HG03135 (cell line): ENCODE results near the gene ADPRS.
A peak's percentile ranks its signal among the peaks of the same experiment; 100 is the strongest.

Experiments
- ATAC-seq: cut with Tn5 transposase; IDR thresholded peaks from one replicate; pipeline ENCODE4 v1.9.1; 2021; ENCODE audit warnings: mild to moderate bottlenecking, moderate library complexity; ENCODE audit not compliant: unreplicated experiment

The ADPRS gene

DNA sequence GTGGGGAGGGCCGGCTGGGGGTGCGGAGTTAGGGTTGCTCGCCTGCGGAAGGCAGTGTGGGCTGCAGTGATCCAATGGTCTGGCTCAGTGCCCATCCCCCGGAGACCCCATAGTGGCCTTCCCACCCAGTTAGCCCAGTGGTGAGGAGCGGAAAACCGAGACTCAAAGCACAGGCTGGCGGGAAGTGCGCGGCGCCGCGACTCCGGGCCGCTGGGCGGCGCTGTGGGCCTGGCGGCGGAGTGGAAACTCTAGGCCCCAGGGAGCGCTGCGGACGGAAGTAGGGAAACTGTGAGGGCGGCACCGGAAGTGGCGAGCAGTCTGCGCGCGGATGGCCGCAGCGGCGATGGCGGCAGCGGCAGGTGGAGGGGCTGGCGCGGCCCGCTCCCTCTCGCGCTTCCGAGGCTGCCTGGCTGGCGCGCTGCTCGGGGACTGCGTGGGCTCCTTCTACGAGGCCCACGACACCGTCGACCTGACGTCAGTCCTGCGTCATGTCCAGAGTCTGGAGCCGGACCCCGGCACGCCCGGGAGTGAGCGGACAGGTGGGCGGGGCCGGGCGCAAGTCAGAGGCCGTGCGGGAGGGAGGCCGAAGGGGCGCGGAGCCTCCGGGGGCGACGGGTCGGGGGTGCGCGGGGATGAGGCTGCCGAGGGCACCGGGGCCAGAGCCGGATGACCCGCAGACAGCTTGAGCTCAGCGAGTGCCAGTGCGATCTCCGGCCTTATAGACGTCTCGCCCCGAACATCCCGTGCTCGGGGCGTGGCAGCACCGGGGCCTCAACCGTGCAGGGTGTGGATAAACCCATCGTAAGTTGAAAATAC lies at the start of gene ADPRS:
ADPRS (plus strand) TSS at position 316 of the 816 bp plus-strand sequence; CDS start at position 329, 13 bp downstream.
- ATAC-seq, result peak; percentile 79

- ATAC-seq, result no peak
Measured at GRCh38 chr1:36040238-36040637, 48.5 kb upstream of the ADPRS start.

DNA sequence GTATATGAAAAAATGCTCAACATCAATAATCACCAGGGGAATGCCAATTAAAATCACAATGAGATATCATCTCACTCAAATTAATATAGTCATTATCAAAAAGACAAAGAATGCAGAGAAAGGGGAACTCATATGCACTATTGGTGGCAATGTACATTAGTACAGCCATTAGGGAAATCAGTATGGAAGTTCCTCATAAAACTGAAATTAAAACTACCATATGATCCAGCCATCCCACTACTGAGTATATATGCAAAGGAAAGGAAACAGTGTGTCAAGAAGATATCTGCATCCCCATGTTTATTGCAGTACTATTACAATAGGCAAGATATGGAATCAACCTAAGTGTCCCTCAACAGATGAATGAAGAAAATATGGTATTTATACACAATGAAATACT lies 36.9 kb upstream of the ADPRS start:
- no peak for ATAC-seq

DNA sequence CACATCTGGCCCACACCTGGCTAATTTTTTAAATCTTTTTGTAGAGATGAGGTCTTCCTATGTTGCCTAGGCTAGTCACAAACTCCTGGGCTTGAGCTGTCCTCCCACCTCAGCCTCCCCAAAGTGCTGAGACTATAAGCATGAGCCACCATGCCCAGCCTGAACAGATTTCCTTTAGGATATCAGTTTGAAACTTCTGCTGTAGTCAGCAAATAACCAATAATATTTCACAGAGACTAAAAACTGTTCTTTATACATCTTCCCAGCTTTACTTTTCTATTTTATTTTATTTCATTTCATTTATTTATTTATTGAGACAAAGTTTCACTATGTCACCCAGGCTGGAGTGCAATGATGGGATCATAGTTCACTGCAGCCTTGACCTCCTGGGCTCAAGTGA lies 34.7 kb upstream of the ADPRS start:
- no peak for ATAC-seq

- ATAC-seq, result no peak
Measured at GRCh38 chr1:36055706-36056105, 33.0 kb upstream of the ADPRS start.

DNA sequence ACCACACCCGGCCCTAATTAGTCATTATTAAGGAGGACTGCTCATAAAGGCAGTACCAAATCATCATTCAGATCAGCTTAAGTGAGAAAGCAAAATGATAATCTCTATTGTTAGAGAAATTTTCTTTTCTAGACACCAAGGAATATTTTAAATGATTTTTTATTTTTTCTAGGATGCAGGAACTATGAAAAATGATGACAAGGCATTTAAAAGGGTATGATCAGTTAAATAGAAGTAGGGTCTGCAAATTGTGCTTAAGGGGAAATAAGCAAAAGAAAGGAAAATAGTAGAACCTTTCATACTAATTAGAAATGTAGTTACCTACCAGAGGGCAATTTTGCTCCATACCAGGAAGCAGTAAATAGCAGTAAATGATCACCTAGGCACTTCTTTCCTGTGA lies 26.4 kb upstream of the ADPRS start:
- no peak for ATAC-seq

DNA sequence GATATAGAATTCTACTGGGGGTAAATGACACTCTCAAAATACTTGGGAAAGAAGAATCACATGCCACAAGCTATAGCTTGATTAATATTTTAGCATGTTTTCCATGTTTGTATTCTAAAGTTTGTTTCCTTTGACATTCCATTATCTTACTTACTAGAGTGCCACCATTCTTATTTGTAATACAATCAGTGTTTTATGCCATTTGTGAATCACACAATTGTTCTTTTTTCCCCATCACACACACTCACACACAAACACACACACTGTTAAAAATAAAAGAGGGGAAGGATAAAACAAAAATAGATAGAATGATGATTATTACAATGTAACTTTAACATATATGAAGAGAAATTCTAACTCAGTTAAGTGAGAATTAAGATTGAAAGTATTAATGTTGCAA lies 20.8 kb upstream of the ADPRS start:
- no peak for ATAC-seq

DNA sequence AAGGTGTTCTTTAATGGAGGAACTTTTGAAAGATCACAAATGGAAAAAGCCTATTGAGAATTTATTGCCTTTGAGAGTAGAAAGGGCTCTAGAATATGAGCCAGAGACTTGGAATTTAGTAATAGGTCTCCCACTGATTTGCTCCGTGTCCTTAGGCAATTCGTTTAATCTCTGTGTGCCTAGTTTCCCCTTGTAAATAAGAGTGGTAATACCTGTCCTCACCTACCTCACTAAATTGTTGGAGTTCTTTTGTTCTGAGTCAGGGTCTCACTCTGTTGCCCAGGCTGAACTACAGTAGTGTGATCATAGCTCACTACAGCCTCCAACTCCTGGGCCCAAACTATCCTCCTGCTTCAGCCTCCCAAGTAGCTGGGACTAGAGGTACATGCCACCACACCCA lies 19.8 kb upstream of the ADPRS start:
- no peak for ATAC-seq

DNA sequence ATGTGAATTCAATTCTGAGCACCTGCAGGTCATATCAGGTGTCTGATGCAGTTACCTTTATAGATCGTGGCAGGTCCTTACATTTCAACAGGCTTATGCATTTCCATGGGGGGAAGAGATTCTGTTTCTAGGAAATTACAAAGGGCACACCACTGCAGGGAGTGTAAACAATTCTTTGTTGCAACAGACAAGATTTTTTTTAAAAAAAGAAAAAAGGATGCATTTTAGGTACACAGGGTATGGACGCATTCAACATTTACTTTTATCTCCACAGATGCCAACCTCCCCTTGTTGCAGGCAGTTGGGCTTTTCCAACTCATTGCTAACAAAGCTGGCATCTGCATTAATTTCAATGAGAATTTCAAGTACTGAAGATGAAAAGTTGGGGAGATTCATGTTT lies 18.3 kb upstream of the ADPRS start:
- ATAC-seq, result no peak

DNA sequence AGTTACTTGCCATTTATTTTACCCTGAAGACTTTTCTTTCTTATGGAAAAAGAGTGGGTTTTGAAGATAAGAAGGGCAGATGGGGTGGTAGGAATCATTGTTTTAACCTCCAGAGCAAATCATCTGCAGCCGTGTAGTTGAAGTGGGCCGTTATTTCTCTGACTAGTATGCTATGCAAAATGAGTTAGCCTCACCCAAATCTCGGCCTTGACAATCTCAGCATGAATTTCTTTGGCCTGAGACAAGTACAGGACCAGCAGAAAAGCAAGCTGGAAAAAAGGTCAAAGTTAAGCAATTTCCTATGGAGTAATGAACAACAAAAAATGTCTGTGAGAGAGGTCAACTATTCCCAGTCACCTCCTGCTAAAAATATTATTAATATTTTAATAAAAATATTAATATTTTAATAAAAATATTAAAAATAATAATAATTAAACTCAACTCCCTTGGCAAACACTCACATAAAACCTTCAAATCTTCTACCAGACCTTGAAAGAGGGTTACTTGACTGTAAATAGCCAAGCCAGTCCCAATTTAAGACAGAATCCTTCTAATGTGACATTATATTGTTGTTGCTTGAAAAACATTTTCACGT lies 11.6 kb upstream of the ADPRS start:
- ATAC-seq, result no peak

GRCh38 chr1:36080236-36080635 lies 8.5 kb upstream of the ADPRS start:
- ATAC-seq, result no peak

DNA sequence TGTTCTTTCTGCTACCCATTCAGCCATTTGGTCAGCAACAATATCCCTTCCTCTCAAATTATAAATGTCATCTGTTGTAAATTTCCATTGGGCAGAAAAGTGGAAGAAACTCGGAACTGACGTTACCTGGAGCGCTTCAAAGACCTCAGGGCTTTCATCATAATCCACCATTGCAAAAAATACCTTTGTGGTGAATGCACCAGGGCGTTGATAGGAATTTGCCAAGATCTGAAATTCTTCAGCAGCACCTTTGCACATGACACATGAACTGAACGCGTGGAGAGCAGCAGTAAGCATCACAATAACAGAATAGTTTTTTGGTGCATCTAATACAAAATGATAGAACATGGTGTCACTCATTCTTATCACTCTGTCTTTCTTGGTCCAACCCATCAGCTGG lies 7.9 kb upstream of the ADPRS start:
- no peak for ATAC-seq

DNA sequence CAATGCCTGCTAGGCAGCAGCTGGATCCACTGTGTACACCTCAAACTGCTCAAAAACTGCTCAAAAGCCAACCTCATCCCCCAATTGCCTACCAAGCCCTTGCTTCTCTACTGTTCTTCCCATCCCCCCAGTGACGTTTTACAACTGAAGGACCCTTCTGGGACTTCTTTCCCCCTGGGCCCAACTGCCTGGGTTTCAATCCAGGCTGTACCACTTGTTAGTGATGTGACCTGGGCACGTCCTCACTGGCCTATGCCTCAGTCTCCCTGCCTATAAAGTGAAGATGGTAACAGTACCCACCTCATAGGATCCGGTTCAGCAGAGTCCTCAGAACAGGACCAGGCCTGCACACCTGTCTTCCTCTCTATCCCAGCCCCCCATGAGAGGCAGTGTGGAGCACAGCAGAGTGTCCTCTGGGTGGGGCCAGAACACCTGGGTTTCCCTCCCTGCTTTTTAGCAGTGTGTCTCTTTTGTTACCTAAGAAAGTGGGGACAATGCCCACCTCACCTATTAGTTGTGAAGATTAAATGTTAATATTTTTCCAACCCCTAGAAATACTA lies 6.7 kb upstream of the ADPRS start:
- no peak for ATAC-seq

DNA sequence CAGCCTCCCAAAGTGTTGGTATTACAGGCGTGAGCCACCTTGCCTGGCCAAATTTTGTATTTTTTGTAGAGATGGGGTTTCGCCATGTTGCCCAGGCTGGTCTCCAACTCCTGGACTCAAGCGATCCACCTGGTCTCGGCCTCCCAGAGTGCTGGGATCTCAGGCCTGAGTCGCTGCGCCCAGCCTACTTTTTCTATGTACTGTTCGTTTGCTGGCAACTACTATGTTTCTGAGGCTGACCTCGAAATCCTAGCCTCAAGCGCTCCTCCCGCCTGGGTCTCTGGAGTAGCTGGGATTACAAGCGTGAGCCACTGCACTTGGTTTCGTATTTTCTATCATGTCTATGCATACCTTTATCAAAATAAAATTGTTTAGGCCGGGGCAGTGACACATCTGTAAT lies 5.5 kb upstream of the ADPRS start:
- no peak for ATAC-seq

- no peak for ATAC-seq
Measured at GRCh38 chr1:36083635-36084496, 4.8 kb upstream of the ADPRS start, which contains the start of gene TEKT2. Gene TEKT2, plus strand, starts transcription at chr1:36084094. Its CDS starts 828 bp downstream, at chr1:36084922.

GRCh38 chr1:36084497-36085115 lies 4.1 kb upstream of the ADPRS start:
- no peak for ATAC-seq

GRCh38 chr1:36085126-36085525 lies 3.6 kb upstream of the ADPRS start:
- no peak for ATAC-seq

DNA sequence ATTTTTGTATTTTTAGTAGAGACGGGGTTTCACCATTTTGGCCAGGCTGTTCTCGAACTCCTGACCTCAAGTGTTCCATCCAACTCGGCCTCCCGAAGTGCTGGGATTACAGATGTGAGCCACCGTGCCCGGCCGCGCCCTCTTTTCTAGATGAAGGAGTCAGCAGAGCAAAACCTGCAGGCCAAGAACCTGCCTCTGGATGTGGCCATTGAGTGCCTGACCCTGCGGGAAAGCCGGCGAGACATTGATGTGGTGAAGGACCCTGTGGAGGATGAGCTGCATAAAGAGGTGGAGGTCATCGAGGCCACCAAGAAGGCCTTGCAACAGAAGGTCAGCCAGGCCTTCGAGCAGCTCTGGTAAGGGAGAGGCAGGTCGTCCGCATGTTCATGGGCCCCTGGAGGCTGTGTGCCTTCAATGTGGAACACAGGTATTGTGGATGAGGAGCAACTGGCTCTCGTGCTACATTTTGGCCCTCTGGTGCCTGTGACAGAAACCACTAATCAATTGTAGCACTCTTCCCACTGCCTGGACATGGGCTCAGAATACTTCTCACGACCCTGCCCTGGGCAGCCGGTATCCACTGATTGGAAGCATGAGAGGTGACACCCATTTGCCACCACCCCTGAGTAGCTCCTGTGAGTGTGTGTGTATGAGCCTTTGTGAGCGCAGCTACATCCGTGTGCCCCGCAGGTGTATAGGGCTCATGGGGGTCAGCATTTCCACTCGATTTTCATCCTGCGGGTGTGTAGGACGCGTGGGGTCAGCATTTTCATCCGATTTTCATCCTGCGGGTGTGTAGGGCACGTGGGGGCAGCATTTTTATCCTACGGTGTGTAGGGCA lies 2.8 kb upstream of the ADPRS start:
- no peak for ATAC-seq

DNA sequence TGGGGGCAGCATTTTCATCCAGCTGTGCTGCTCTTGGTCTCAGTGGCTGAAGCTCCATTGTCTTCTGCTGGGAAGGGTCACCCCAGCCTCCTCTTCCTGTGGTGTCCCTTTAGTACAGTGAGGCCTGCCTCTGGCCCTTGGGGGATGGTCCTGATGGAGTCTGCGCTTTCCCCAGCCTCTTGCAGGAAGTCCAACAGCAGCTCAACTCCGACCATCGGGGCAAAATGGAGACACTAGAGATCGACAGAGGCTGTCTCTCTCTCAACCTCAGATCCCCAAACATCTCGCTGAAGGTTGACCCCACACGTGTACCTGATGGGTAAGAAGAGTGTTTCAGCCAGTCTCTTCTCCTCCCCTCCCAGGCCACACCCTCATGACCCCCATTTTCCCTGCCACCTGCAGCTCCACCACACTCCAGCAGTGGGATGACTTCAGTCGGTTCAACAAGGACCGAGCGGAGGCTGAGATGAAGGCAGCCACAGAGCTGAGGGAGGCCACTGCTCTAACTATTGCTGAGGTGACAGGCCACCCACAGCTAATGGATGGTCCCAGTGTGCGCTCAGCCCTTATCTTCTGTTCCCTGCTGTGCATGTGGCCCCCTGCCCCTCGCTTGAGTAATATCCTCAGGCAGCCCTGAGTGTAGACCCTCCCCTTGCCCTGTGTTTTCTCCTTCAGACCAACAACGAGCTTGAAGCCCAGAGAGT lies 2.0 kb upstream of the ADPRS start:
- ATAC-seq, result no peak
